NT2/D1 (cell line): ENCODE measurements around the gene PPWD1.
"Not testable (repeated sequence)": the region's sequence is repeated elsewhere in the genome, so short reads cannot be mapped to it uniquely, and the experiment has no call there.

Source experiments
- DNase-seq: peaks from one replicate; pipeline ENCODE4 v3.0.0-alpha.2; 2011; ENCODE audit warnings: low read depth, low spot score
- H3K27me3 ChIP-seq: 2 replicates; pipeline ENCODE4 v1.6.0; 2011; ENCODE audit warnings: mild to moderate bottlenecking; ENCODE audit not compliant: insufficient read length, insufficient read depth
- H3K36me3 ChIP-seq: 2 replicates; pipeline ENCODE4 v1.6.1; 2011; ENCODE audit warnings: mild to moderate bottlenecking, low read length, mixed read lengths; ENCODE audit not compliant: insufficient read depth, insufficient read length
- H3K4me1 ChIP-seq: 2 replicates; pipeline ENCODE4 v1.5.1; 2011; ENCODE audit not compliant: insufficient read depth, insufficient read length
- H3K4me3 ChIP-seq: 2 replicates; pipeline ENCODE4 v1.5.1; 2011; ENCODE audit warnings: low read depth; ENCODE audit not compliant: insufficient read length
- H3K9ac ChIP-seq: 2 replicates; pipeline ENCODE4 v1.6.0; 2011; ENCODE audit warnings: low read depth; ENCODE audit not compliant: insufficient read length
- H3K9me3 ChIP-seq: 2 replicates; pipeline ENCODE4 v1.5.1; 2011; ENCODE audit warnings: mild to moderate bottlenecking, low read length; ENCODE audit not compliant: insufficient read depth
- SUZ12 ChIP-seq: IDR thresholded peaks from 2 replicates; pipeline ENCODE4 v1.6.1; 2011; ENCODE audit not compliant: insufficient read length, insufficient read depth; ENCODE audit errors: extremely low read depth
- YY1 ChIP-seq: IDR thresholded peaks from 2 replicates; pipeline ENCODE4 v1.6.1; 2011; ENCODE audit not compliant: insufficient read length, insufficient read depth
- ZNF274 ChIP-seq: IDR thresholded peaks from 2 replicates; pipeline ENCODE4 v1.6.1; 2011; ENCODE audit warnings: mild to moderate bottlenecking, low read depth, low read length

PPWD1 gene

DNA sequence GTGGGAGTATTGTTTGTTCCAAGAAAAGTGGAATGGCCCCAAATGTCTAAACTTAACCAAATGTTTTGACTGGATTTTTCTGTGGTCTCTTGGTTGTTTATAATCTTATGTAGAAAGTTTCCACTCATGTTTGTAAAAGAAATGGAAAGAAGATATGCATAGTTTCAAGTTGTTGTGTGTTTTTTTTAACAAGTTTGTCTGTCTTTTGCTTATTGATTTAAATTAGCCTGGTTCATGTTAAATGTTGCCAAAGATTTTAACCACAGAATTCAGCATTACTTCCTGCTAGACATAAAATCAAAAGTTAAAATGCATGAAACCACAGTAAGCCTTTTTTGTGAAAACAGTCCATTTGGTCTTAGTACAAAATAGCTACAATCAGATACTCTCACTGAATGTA lies 14.0 kb downstream of the PPWD1 start:
- Histone ChIP-seq H3K9ac (no peak overlapping the region), H3K36me3 (peaks cover 40% of the 10 kb centered on the region), H3K4me3 (no peak overlapping the region), H3K9me3 (no peaks in the 10 kb centered on the region), H3K4me1 (no peaks in the 10 kb centered on the region), H3K27me3 (no peaks in the 10 kb centered on the region)
- TF ChIP-seq SUZ12 (no peak), YY1 (no peak), ZNF274 (no peak)
- DNase-seq: no peak

DNA sequence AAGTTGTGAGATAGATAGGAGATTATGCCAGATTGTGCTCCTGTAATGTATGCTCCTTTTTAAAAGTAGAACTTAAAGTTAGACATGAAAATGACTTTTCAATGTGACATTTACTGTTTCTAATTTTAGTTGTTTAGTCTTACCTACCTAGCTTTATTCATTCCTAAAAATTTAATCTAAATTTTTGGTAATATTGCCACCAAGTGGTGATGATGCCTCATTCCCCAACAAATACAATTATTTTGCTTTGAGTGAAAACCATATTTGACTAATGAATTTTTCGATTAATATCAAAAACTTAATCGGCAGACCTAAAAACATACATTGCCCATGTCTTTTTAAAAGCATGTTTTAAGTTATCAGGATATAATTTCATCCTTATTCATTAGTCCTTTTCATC lies 25.6 kb downstream of the PPWD1 start:
- TF ChIP-seq YY1: no peak
- no peak for TF ChIP-seq SUZ12
- TF ChIP-seq ZNF274: no peak
- H3K36me3 ChIP-seq: peaks cover 56% of the 10 kb centered on the region
- no peak for DNase-seq

DNA sequence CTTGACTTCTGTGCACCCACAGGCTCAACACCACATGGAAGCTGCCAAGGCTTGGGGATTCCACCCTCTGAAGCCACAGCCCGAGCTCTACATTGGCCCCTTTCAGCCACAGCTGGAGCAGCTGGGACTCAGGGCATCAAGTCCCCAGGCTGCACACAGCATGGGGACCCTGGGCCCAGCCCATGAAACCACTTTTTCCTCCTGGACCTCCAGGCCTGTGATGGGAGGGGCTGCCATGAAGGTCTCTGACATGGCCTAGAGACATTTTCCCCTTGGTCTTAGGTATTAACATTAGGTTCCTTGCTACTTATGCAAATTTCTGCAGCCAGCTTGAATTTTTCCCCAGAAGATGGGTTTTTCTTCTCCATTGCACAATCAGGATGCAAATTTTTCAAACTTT lies 38.7 kb downstream of the PPWD1 start:
- H3K4me1 ChIP-seq, H3K27me3 ChIP-seq, H3K9ac ChIP-seq, H3K4me3 ChIP-seq, DNase-seq: not testable (repeated sequence)
- Histone ChIP-seq H3K36me3 (peaks cover 24% of the 10 kb centered on the region), H3K9me3 (peaks cover 29% of the 10 kb centered on the region)

More for the DNA sequence above, 25.6 kb downstream of the PPWD1 start:
- H3K4me3 ChIP-seq: no peak overlapping the region
- no peaks in the 10 kb centered on the region for H3K4me1 ChIP-seq
- no peaks in the 10 kb centered on the region for H3K9me3 ChIP-seq
- H3K9ac ChIP-seq: no peak overlapping the region
- no peaks in the 10 kb centered on the region for H3K27me3 ChIP-seq

DNA sequence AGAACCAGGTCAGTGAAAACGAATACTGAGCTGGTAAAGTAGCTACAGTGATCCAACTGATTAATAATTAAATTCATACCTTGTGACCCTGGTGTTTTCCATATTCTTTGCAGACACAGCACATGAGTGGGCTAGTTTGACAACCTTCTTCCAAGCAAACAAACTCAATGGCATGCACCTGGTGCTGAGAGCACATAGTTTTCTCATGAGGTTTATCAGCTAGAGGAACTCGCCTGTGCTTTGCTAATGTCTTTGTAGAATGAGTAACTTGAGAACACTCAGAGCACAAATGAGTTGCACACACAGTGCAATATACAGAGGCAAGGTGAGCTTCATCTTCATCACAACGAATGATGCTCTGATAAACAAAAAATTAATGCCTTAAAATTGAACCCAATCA lies 48.4 kb downstream of the PPWD1 start:
- H3K27me3 ChIP-seq: no peaks in the 10 kb centered on the region
- DNase-seq: no peak

DNA sequence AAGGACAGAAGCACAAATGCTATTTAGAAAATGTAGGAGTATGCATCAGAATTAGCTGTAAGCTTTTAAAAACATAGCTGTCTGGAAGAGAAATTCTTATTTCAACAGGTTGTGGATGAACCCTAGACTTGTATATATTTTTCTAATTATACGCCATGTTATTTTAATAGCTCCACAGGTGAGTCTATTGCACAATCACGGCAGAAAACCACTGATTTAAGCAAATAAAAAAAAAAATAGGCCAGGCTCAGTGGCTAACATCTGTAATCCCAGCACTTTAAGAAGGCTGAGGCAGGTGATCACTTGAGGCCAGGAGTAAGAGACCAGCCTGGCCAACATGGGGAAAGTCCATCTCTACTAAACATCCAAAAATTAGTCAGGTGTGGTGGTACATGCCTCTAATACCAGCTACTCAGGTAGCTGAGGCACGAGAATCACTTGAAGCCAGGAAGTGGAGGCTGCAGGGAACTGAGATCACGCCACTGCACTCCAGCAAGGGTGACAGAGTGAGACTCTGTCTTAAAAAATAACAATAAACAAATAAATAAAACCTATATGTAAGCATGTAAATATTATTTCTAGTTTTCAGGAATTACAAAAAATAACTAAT lies 49.3 kb downstream of the PPWD1 start:
- Histone ChIP-seq H3K4me1 (no peaks in the 10 kb centered on the region), H3K9me3 (no peaks in the 10 kb centered on the region), H3K36me3 (peaks cover 32% of the 10 kb centered on the region), H3K9ac (no peak overlapping the region), H3K27me3 (no peaks in the 10 kb centered on the region), H3K4me3 (no peak overlapping the region)
- DNase-seq: no peak
- TF ChIP-seq ZNF274 (no peak), SUZ12 (no peak), YY1 (no peak)

More for the DNA sequence above, 48.4 kb downstream of the PPWD1 start:
- TF ChIP-seq ZNF274: no peak
- no peak for TF ChIP-seq YY1
- TF ChIP-seq SUZ12: no peak
- no peaks in the 10 kb centered on the region for H3K4me1 ChIP-seq
- H3K9me3 ChIP-seq: no peaks in the 10 kb centered on the region
- no peak overlapping the region for H3K4me3 ChIP-seq
- H3K36me3 ChIP-seq: peaks cover 28% of the 10 kb centered on the region
- no peak overlapping the region for H3K9ac ChIP-seq

DNA sequence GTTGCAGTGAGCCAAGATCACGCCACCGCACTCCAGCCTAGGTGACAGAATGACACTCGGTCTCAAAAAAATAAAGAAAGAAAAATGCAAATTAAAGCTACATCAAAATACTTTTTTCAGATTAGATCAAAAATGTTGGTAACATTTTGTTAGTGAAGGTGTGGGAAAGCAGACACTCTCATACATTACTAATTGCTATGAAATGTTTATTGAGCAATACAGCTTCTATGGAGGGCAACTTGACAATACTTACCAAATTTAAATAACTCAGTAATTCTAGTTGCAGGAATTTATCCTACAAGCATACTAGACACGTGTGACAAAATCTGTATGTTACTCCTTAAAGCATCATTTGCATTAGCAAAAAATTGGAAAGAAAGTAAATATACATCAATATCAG lies 56.9 kb downstream of the PPWD1 start:
- no peak for DNase-seq
- H3K4me1 ChIP-seq: no peaks in the 10 kb centered on the region
- no peaks in the 10 kb centered on the region for H3K27me3 ChIP-seq
- no peak overlapping the region for H3K9ac ChIP-seq
- no peaks in the 10 kb centered on the region for H3K9me3 ChIP-seq
- TF ChIP-seq SUZ12 (no peak), ZNF274 (no peak), YY1 (no peak)
- H3K4me3 ChIP-seq: no peak overlapping the region
- H3K36me3 ChIP-seq: peaks cover 17% of the 10 kb centered on the region

DNA sequence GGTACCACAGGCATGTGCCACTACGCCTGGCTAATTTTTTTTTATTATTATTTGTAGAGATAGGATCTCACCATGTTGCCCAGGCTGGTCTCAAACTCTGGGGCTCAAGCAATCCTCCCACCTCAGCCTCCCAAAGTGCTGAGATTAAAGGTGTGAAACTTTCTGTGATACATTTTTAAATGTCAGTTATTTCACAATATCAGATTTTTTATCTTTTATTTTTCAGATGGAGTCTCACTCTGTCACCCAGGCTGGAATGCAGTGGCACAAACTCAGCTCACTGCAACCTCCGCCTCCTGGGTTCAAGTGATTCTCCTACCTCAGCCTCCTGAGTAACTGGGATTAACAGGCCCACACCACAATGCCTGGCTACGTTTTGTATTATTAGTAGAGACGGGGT lies 58.9 kb downstream of the PPWD1 start:
- H3K4me3 ChIP-seq, H3K9ac ChIP-seq: not testable (repeated sequence)

DNA sequence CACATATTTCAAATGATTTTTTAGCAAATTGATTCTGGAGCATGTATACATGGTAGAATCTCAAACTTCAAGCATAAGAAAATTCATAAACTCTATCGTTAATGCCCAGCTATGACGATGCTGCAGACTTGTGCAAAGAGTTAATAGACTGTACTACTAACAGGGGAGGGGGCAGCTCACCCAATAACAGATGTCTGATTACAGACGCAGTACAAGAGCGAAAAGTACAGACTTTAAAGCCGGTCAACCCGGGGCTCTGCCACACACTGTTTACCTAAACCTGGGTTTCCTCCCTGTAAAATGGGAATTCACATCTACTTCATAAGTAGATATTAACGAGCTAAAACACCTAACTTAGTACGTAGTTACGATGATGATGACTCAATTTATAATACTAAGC lies 60.4 kb downstream of the PPWD1 start:
- H3K4me1 ChIP-seq: no peaks in the 10 kb centered on the region
- peaks cover 2% of the 10 kb centered on the region for H3K36me3 ChIP-seq
- H3K27me3 ChIP-seq: no peaks in the 10 kb centered on the region
- peak overlapping the region; percentile 87 for H3K9ac ChIP-seq
- H3K9me3 ChIP-seq: no peaks in the 10 kb centered on the region
- DNase-seq: no peak
- no peak for TF ChIP-seq SUZ12
- no peak for TF ChIP-seq ZNF274
- H3K4me3 ChIP-seq: peak overlapping the region; percentile 87

More for the DNA sequence above, 58.9 kb downstream of the PPWD1 start:
- DNase-seq, H3K27me3 ChIP-seq, H3K36me3 ChIP-seq, H3K4me1 ChIP-seq, H3K9me3 ChIP-seq: not testable (repeated sequence)
